K562 treated with DMSO at 1 percent for 48 hours (cell line): ENCODE data around the gene NMB. TPM values are rescaled to one million over a fixed set of nuclear protein-coding genes. Genes with fewer than 3 reads are reported as not detected.

ENCODE experiments used
- total RNA-seq: library from RNA; unstranded; fragments of 300-600 nt; gene quantifications from 2 replicates; pipeline ENCODE4 v1.2.3, GENCODE V29; 2022; ENCODE audit warnings: low replicate concordance; ENCODE audit errors: extremely low read depth

The NMB gene, protein sequence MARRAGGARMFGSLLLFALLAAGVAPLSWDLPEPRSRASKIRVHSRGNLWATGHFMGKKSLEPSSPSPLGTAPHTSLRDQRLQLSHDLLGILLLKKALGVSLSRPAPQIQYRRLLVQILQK
- total RNA-seq, result not detected in 2 replicates

DNA sequence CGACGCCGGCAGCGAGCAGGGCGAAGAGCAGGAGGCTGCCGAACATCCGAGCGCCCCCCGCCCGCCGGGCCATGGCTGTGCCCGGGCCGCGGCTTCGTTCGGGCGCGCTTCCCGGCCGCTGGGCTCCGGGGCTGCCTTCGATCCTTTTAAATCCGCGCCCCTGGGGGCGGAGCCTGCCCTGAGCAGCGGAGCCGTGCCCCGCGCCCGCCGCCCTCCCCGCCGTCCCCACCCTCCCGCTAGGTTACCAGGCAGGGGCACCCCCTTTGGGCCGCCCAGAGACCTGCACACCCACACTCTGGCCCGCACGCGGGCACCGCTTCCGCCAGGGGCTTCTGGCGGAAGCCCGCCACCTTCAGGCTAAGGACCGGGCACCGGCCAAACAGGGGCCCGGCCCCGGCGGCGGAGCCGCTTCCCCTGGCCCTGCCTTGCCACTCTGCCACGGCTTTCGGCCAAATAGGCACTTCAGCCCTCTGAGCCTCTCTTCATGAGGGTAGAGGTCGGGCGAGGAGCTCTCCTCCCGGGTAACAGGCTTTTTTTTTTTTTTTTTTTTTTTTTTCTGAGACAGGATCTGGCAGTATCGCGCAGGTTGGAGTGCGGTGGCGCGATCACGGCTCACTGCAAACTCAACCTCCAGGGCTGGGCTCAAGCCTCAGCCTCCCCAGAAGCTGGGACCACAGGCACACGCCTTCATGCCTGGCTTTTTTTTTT is at the start of gene NMB:
Gene NMB, minus strand, starts transcription at position 120 of the 708 bp plus-strand sequence. Its CDS starts 47 bp downstream, at position 73.

DNA sequence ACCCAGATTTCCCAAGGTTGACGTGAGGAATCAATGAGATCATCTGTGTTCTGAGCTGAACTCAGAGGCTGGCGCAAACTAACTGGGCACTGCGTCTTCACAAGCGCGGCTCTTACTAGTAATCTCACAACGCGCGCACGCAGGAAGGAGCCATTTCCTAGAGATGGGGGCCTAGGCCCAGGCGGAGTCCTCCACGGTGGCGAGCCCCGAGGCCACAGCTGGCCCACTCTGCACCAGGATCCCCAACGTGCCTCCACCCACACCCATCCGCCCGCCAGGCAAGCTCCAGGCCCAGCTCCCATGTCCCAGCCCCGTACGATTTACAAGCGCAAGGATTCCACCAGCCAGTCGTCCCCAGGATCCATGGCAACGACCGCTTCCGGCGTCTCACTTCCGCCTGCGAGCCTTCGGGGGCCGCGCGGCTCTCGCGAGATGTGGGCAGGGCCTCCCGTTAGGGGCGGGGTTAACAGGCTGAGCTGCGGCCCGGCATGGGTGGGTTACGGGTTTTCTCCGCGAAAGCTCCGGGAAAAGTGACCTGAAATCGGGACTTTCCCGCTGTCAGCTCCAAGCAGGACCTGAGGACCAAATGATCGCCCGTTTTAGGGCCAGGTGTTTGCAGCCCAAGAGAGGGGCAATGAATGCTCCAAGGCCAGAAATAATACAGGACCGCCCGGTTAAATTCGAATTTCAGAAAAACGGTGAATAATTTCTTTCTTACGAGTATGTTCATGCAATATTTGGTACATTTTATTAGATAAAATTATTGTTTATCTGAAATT is 3.9 kb downstream of the NMB start, which contains the start of gene WDR73:
Gene WDR73, minus strand, starts transcription at position 374 of the 779 bp plus-strand sequence. Its CDS starts 9 bp downstream, at position 365.

Other genes with a start within 250 kb of the NMB start
- gene ZSCAN2, start 57.2 kb downstream of the NMB start, total RNA-seq, result not detected in 2 replicates
- not detected in 2 replicates for gene WDR73, start 3.9 kb downstream of the NMB start, total RNA-seq
- gene SEC11A, start 57.9 kb upstream of the NMB start, total RNA-seq, result not detected in 2 replicates
- gene ZNF592, start 90.4 kb upstream of the NMB start, total RNA-seq, result not detected in 2 replicates
- not detected in 2 replicates for gene ALPK3, start 159.2 kb upstream of the NMB start, total RNA-seq
- not detected in 2 replicates for gene SLC28A1, start 226.5 kb upstream of the NMB start, total RNA-seq